ENCODE results near the gene COL4A2. TPM values are rescaled to one million over a fixed set of nuclear protein-coding genes. Genes with fewer than 3 reads are reported as not detected.

Gene COL4A2
- total RNA-seq, 4 donors from 2014 or later = 75.1 to 322 (median 115) TPM

- Histone ChIP-seq H3K9me3 (no peaks in the 10 kb centered on the region), H3K27ac (peak overlapping the region; percentile 84 to 87 (median 86)), H3K4me1 (peaks cover 12 to 58% (median 31%) of the 10 kb centered on the region in 4 donors), H3K4me3 (no peak overlapping the region), H3K27me3 (no peaks in the 10 kb centered on the region), H3K36me3 (no peaks in the 10 kb centered on the region)
- intact Hi-C loops (cut with DNase I; ENCODE audit: low total_unique reads) (loop anchor here (5.0 kb wide), 1 partner anchor 578 kb away; no protein-coding TSS in a partner anchor), in situ Hi-C loops (cut with MboI; ENCODE audit: low pct_ligation_motif_present in 1 of 4, low pct_unique_long_range_greater_than_20kb in 1 of 4, low sequenced_read_pairs in 3 of 4) (no loop called here)
- WGBS, 2 donors (ENCODE audit: low coverage in 1 of 2) = 81 to 88% methylated on average over 7 to 12 of the region's 12 CpGs
- TF ChIP-seq EP300 (IDR thresholded peaks at IDR 0.05; ENCODE audit: low read depth) = no peak
- no peak for TF ChIP-seq POLR2A (IDR thresholded peaks at IDR 0.05)
- no peak for TF ChIP-seq CTCF (IDR thresholded peaks at IDR 0.05)
- TF ChIP-seq POLR2AphosphoS5 (IDR thresholded peaks at IDR 0.05) = no peak
- no peak for DNase-seq
These were observed 26.8 kb downstream of the COL4A2 start for GRCh38 chr13:110333837-110334236.

GRCh38 chr13:110334256-110334655, 27.2 kb downstream of the COL4A2 start:
- Histone ChIP-seq H3K9me3 (no peaks in the 10 kb centered on the region), H3K4me3 (no peak overlapping the region), H3K4me1 (peaks cover 16 to 60% (median 32%) of the 10 kb centered on the region in 4 donors), H3K36me3 (no peaks in the 10 kb centered on the region), H3K27ac (peak overlapping the region; percentile 84 to 87 (median 86)), H3K27me3 (no peaks in the 10 kb centered on the region)
- intact Hi-C loops (cut with DNase I; ENCODE audit: low total_unique reads) (loop anchor here (5.0 kb wide), 1 partner anchor 578 kb away; no protein-coding TSS in a partner anchor), in situ Hi-C loops (cut with MboI; ENCODE audit: low pct_ligation_motif_present in 1 of 4, low pct_unique_long_range_greater_than_20kb in 1 of 4, low sequenced_read_pairs in 3 of 4) (no loop called here)
- no peak for TF ChIP-seq POLR2AphosphoS5 (IDR thresholded peaks at IDR 0.05)
- no peak for TF ChIP-seq EP300 (IDR thresholded peaks at IDR 0.05; ENCODE audit: low read depth)
- TF ChIP-seq CTCF (IDR thresholded peaks at IDR 0.05) = no peak
- no peak for TF ChIP-seq POLR2A (IDR thresholded peaks at IDR 0.05)
- WGBS, 2 donors (ENCODE audit: low coverage in 1 of 2) = 70 to 82% methylated on average over 4 to 8 of the region's 8 CpGs
- DNase-seq = no peak

DNA sequence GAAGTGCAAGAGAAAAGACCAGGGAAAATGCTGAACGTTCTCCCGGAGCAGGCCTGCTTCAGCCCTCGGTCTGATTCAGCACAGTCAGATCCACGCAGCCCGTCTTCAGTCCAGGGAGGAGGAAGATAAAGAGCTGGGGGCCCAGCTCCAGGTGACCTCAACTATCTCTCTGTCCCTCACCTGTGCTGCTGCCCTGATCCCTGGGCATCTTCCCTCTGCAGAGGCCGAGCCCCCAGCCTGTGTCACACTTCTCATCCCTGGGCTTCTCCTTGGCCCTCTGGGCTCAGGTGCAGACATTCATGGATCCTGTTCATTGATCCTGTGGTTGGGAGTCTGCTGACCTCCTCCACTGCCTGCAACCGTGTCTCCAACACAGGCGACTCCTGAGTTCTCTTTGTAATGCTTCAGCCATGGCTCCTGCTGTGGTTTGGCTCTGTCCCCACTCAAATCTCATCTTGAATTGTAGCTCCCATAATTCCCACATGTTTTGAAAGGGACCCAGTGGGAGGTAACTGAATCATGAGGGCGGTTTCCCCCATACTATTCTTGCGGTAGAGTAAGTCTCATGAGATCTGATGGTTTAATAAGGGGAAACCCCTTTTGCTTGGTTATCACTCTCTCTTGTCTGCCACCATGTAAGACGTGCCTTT, 27.9 kb downstream of the COL4A2 start:
- H3K4me1 ChIP-seq = peaks cover 22 to 62% (median 33%) of the 10 kb centered on the region in 4 donors
- H3K9me3 ChIP-seq = no peaks in the 10 kb centered on the region
- WGBS, 2 donors (ENCODE audit: low coverage in 1 of 2) = 79 to 84% methylated on average over 10 to 11 of the region's 11 CpGs
- in situ Hi-C loops (cut with MboI; ENCODE audit: low pct_ligation_motif_present in 1 of 4, low pct_unique_long_range_greater_than_20kb in 1 of 4, low sequenced_read_pairs in 3 of 4) (no loop called here), intact Hi-C loops (cut with DNase I; ENCODE audit: low total_unique reads) (loop anchor here (5.0 kb wide), 1 partner anchor 577 kb away; no protein-coding TSS in a partner anchor)
- H3K36me3 ChIP-seq = no peaks in the 10 kb centered on the region
- H3K4me3 ChIP-seq = no peak overlapping the region
- H3K27ac ChIP-seq = peak overlapping the region; percentile 84 to 87 (median 86)
- no peak for DNase-seq
- no peaks in the 10 kb centered on the region for H3K27me3 ChIP-seq
- TF ChIP-seq POLR2A (IDR thresholded peaks at IDR 0.05) (no peak), CTCF (IDR thresholded peaks at IDR 0.05) (no peak), EP300 (IDR thresholded peaks at IDR 0.05; ENCODE audit: low read depth) (no peak), POLR2AphosphoS5 (IDR thresholded peaks at IDR 0.05) (no peak)

DNA sequence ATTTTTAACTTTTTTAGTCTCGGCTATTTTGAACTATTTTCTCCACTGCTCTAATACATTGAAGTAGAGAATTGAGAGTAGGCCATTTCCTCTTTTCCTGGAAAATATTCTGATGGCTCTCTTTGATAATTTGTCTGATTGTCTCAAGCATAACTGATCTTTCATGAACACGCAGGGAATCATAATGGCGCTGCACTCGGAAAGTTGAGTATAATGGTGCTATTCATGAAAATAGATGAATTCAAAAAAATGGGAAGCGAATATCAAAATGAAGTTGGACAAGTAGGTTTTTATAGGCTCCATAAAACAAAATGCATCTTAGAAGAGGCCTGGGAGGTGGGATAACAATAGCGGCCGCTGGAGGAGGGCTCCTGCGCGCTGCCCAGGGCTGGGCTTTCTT, 29.0 kb downstream of the COL4A2 start:
- Histone ChIP-seq H3K36me3 (no peaks in the 10 kb centered on the region), H3K4me3 (no peak overlapping the region), H3K27ac (peak overlapping the region; percentile 84 to 87 (median 86)), H3K27me3 (no peaks in the 10 kb centered on the region), H3K4me1 (peaks cover 24 to 65% (median 37%) of the 10 kb centered on the region in 4 donors), H3K9me3 (no peaks in the 10 kb centered on the region)
- intact Hi-C loops (cut with DNase I; ENCODE audit: low total_unique reads) = loop anchor here (1.0 kb wide), 1 partner anchor 39 kb away; no protein-coding TSS in a partner anchor
- WGBS, 2 donors (ENCODE audit: low coverage in 1 of 2) = 84 to 95% methylated on average over 9 of the region's 9 CpGs
- TF ChIP-seq POLR2AphosphoS5 (IDR thresholded peaks at IDR 0.05) = no peak
- TF ChIP-seq EP300 (IDR thresholded peaks at IDR 0.05; ENCODE audit: low read depth) = no peak
- TF ChIP-seq POLR2A (IDR thresholded peaks at IDR 0.05) = no peak
- no peak for TF ChIP-seq CTCF (IDR thresholded peaks at IDR 0.05)
- DNase-seq = no peak
- in situ Hi-C loops (cut with MboI; ENCODE audit: low pct_ligation_motif_present in 1 of 4, low pct_unique_long_range_greater_than_20kb in 1 of 4, low sequenced_read_pairs in 3 of 4) = no loop called here

Measured in transverse colon (tissue), 4 donors.